GM21390 (cell line): Measurements from ENCODE around the gene SFTA2.

Source experiments
- ATAC-seq: cut with Tn5 transposase; IDR thresholded peaks from one replicate; pipeline ENCODE4 v1.9.1; 2021; ENCODE audit not compliant: unreplicated experiment

SFTA2 gene

GRCh38 chr6:30891816-30892538 lies 40.0 kb downstream of the SFTA2 start:
- no peak for ATAC-seq

GRCh38 chr6:30891450-30891723 lies 40.6 kb downstream of the SFTA2 start:
- ATAC-seq: no peak

GRCh38 chr6:30890646-30891449 lies 41.1 kb downstream of the SFTA2 start:
- ATAC-seq: no peak

GRCh38 chr6:30889921-30890645 lies 41.9 kb downstream of the SFTA2 start:
- ATAC-seq: no peak

- no peak for ATAC-seq
Observed at GRCh38 chr6:30889496-30889885, 42.5 kb downstream of the SFTA2 start.

- ATAC-seq: no peak
Observed at GRCh38 chr6:30888816-30889495, 43.0 kb downstream of the SFTA2 start.

GRCh38 chr6:30887901-30888815 lies 43.8 kb downstream of the SFTA2 start:
- no peak for ATAC-seq

GRCh38 chr6:30886897-30887255 lies 45.1 kb downstream of the SFTA2 start:
- no peak for ATAC-seq

- no peak for ATAC-seq
Observed at GRCh38 chr6:30885999-30886896, 45.7 kb downstream of the SFTA2 start.

GRCh38 chr6:30885481-30885998 lies 46.4 kb downstream of the SFTA2 start:
- no peak for ATAC-seq

- peak; percentile 32 for ATAC-seq
Observed at GRCh38 chr6:30884521-30885480, 47.2 kb downstream of the SFTA2 start.

- ATAC-seq: peak; percentile 45
Observed at GRCh38 chr6:30883685-30884520, 48.1 kb downstream of the SFTA2 start, which contains the start of gene DDR1. TSS of gene DDR1 (plus strand) at chr6:30884519. CDS start at chr6:30888730, 4,211 bp downstream.

GRCh38 chr6:30882759-30883684 lies 48.9 kb downstream of the SFTA2 start:
- no peak for ATAC-seq

GRCh38 chr6:30882204-30882758 lies 49.7 kb downstream of the SFTA2 start:
- no peak for ATAC-seq

- ATAC-seq: no peak
Observed at GRCh38 chr6:30881392-30882203, 50.4 kb downstream of the SFTA2 start.
